GM12874 (cell line): ENCODE results near the gene SPAG9.

ENCODE experiments used
- TF ChIP-seq, protein P1 (sequence below): IDR thresholded peaks from 2 replicates; pipeline ENCODE4 v1.5.1; 2011; ENCODE audit warnings: low read depth, mild to moderate bottlenecking, control low read depth, low read length, moderate library complexity; ENCODE audit not compliant: insufficient read depth

SPAG9 gene

DNA sequence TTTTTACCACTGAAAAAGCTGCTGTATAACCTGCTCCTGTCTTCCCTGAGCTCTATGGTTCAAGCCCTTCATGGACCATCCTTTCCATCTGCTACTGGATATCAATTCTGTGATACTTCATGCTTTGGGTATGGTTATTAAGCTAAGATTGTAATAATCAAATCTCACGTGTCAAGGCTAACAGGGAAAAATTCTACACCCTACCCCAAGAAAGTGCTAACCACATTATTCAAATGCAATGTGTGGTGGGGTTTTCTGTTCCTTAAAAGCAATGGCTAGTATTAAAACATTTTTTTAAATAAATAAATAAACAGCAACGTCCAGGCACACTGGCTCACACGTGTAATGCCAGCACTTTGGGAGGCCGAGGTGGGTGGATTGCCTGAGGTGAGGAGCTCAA, 65.9 kb downstream of the SPAG9 start:
- TF ChIP-seq, protein P1, sequence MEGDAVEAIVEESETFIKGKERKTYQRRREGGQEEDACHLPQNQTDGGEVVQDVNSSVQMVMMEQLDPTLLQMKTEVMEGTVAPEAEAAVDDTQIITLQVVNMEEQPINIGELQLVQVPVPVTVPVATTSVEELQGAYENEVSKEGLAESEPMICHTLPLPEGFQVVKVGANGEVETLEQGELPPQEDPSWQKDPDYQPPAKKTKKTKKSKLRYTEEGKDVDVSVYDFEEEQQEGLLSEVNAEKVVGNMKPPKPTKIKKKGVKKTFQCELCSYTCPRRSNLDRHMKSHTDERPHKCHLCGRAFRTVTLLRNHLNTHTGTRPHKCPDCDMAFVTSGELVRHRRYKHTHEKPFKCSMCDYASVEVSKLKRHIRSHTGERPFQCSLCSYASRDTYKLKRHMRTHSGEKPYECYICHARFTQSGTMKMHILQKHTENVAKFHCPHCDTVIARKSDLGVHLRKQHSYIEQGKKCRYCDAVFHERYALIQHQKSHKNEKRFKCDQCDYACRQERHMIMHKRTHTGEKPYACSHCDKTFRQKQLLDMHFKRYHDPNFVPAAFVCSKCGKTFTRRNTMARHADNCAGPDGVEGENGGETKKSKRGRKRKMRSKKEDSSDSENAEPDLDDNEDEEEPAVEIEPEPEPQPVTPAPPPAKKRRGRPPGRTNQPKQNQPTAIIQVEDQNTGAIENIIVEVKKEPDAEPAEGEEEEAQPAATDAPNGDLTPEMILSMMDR: no peak

DNA sequence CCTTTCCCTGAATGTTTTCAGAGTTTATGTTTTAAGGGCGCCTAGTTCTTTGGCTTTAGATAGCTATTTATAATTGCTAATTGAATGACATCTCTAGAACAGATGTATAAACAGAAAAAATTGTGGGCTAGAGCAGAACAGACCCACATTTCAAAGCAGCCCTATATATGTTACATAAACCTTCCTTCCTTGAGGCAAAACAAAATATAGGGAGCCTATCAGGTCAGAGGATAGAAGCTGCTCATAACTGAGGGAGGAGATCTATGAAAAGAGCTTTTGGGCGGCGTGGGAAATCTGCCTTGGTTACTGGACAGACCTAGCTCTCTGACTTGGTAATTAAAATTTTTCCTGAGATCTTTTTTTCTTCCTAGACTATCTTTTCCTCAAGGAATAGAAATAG, 68.4 kb downstream of the SPAG9 start:
- TF ChIP-seq, protein P1: no peak

DNA sequence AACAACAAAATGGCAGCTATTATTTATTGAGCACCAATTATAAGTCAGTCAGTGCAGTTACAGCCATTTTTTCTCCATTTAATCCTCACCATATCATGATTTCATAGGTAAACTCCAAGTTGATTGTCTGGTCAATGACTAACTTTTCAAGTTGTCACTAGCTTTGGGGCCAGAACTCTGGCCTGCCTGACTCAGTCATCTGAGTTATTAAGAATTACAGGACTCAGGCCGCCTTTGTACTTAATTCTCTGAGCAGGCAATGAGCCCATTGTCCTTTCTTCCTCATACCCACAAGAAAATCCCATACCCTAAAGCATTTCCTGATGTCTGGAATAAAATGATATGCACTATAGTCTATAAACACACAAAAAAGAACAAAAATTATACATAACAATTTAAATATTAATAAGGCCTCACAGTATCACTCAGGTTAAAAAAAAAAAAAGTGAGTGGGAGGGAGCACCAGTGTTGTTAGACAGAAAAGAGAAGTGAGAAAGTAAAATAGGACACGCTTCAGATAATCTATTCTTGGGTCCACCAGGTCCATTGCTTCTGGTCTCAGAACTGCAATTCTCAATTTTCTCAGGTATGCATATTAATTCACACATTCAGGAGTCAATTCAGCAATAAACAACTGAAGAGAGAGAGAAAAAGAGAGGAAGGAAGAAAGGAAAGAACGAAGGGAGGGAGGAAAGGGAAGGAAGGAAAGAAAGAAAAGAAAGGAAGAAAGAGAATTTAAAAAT, 70.2 kb downstream of the SPAG9 start:
- TF ChIP-seq, protein P1: no peak

DNA sequence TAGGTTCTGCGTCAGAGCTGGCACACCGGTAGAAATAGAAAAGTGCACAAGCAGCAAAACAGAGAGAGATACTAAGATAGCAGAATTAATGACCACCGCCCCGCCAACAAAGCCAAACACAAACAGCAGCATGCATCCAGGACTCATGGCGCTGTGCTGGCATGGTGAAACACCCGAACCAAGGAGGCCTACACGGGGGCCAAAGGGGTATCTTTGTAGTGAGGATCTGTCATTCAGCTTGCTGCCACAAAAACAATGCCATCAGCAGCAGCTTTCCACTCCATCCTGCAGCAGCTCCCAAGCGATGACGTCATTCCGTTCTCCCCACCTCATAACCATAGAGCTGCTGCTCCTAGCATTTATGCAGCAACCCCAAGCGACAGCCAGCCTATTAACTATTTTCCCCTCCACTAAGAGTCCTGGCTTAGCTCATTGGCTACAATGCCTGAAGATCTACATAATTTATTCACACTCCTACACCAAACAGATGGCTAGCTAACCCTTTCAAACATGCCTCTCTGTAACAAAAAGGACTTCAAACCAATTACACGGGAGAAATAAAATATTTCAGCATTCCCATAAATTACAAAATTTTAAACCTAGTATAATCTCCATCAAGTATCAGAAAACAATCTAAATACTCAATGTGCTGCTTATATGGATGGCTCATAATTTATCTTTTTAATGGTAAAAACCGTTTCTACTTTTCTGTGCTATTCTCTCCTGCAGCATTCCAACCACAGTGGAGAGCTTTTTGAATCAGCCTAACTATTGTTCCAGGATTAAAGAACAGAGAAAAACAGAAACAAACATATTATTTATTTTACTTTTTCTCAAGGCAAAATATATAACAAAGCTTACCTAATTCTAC, 73.9 kb downstream of the SPAG9 start:
- TF ChIP-seq, protein P1: no peak

DNA sequence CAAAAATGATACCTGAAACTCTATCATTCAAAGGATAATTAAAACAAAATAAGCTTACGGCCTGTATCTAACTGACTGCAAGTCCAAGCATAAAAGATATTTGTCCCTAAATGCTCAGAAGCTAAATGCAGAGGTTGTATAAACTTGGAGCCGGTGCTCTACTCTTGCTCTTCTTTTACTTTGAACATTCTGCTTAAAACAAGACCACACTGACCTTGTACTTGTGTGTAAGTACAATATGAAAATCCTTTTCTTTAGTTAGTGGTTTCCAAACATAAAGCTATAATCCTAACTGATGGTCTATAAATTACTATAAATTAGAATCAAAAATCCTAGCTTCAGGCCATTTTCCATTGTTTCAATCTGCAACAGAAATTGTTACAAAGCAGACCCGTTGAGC, 74.6 kb downstream of the SPAG9 start:
- TF ChIP-seq, protein P1: no peak

DNA sequence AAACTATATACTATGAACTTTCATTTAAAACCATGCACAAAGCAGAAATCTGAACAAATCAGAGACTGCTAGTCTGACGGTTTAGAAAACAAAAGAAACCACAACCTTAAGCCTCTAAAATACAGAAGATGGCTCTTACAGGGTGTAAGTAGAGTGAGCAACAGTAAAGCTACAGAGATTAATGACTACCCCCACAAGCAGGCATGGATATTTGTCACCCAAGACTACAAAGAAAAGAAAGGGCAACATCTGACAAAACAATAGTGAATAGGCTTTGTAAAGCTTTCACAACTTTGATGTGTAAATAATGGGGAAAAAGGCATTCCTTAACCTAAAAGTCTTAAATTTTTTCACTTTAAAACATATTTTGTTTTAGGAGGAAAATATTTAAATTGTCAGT, 75.0 kb downstream of the SPAG9 start:
- TF ChIP-seq, protein P1: no peak

DNA sequence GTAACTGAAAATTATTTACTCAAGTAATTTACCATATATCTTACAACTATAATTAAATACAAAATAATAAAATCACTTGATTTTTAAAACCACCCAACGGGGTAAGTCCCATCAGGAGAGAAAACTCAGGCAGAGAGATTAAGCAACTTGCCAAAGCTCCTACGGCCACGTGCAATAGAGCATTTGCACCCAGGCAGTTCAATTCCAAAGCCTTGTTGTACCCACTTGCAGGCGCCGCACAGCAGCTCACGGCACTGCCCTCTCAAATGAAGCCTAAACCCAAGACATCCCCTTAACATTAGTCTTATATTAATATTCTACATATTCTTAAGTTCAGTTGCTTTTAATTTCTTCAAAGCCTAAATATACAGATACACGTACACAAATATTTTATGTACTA, 75.7 kb downstream of the SPAG9 start:
- TF ChIP-seq, protein P1: no peak
